Brain microvascular endothelial cell (primary cell): Measurements from ENCODE around the gene FCF1.

Experiments
- DNase-seq: peaks from one replicate; pipeline ENCODE4 v3.0.0-alpha.2; 2020
- H3K27ac ChIP-seq: fragments of 250-450 bp; sonication (Bioruptor Pico); 2 replicates; pipeline ENCODE4 v1.5.1; 2020; ENCODE audit warnings: mild to moderate bottlenecking, moderate library complexity
- H3K27me3 ChIP-seq: fragments of 250-450 bp; sonication (Bioruptor Pico); replicated peaks from 2 replicates; pipeline ENCODE4 v1.5.1; 2020; ENCODE audit warnings: mild to moderate bottlenecking
- H3K36me3 ChIP-seq: fragments of 250-450 bp; sonication (Bioruptor Pico); replicated peaks from 2 replicates; pipeline ENCODE4 v1.5.1; 2020; ENCODE audit warnings: mild to moderate bottlenecking
- H3K4me3 ChIP-seq: 2 replicates; pipeline ENCODE4 v1.5.1; 2011; ENCODE audit warnings: low read depth, mild to moderate bottlenecking, control low read depth, low read length, moderate library complexity
- in situ Hi-C: cut with HindIII; loops from 2 replicates; pipeline ENCODE4 v1.10.0; 2017; ENCODE audit warnings: low sequenced_read_pairs, low pct_ligation_motif_present
- TF ChIP-seq, protein P1 (sequence below): IDR thresholded peaks from 2 replicates; pipeline ENCODE4 v1.5.1; 2011; ENCODE audit warnings: low read depth, mild to moderate bottlenecking, moderate library complexity, low read length, control low read depth, inconsistent platforms; ENCODE audit errors: missing control alignments

FCF1 gene

DNA sequence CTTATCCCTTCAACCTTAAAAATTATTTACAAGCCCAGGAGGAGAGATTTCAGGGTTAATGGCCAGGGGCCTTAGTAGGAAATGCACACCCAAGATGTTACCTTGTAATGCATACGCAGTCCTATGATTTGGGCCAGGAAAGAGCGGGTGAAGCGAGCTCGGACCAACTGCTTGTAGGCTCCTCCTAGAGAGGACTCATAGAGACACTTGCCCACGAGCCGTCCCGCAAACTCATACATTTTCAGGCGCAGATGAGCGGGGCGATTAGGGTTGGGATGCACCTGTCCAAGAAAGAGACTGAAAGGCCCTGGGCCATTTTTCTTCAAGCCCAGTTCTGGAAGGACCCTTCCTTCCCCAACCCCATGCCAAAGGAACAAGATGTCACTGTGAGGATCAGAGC lies 43.1 kb upstream of the FCF1 start:
- H3K27ac ChIP-seq, result no peak overlapping the region
- in situ Hi-C loops, result no loop called here
- peaks cover 57% of the 10 kb centered on the region for H3K36me3 ChIP-seq
- TF ChIP-seq, protein P1, sequence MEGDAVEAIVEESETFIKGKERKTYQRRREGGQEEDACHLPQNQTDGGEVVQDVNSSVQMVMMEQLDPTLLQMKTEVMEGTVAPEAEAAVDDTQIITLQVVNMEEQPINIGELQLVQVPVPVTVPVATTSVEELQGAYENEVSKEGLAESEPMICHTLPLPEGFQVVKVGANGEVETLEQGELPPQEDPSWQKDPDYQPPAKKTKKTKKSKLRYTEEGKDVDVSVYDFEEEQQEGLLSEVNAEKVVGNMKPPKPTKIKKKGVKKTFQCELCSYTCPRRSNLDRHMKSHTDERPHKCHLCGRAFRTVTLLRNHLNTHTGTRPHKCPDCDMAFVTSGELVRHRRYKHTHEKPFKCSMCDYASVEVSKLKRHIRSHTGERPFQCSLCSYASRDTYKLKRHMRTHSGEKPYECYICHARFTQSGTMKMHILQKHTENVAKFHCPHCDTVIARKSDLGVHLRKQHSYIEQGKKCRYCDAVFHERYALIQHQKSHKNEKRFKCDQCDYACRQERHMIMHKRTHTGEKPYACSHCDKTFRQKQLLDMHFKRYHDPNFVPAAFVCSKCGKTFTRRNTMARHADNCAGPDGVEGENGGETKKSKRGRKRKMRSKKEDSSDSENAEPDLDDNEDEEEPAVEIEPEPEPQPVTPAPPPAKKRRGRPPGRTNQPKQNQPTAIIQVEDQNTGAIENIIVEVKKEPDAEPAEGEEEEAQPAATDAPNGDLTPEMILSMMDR, result no peak
- no peaks in the 10 kb centered on the region for H3K27me3 ChIP-seq
- DNase-seq, result no peak
- no peak overlapping the region for H3K4me3 ChIP-seq

DNA sequence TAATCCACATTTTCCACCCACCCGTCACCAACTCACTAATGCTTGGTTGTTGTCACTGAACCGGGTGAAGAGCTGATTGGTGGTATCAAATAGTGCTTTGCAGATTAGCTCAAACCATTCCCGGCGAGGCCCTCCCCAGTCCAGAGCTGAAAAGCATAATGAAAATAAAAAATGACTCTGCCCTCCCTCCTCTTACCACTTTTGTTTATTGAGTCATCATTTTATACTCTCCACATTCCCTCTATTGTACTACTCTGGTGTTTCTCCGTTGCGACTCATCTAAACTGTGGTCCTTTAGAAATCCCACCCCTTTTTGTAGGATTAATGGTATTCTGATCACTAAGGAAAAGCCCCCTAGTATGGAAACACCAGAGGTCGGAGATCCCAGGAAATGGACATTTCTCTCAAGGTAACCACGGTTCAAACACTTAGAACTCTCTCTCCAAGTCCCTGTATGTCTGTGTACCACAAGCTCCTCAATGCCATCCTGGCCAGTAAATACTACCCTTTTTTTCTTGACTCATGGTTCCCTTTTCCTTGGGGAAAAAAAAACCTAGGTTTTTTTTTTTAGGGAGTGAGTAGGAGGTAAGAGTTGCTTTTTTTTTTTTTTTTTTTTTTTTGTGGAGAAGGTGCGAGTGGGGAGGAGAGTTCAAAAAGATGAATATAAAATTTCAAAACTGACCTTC lies 42.1 kb upstream of the FCF1 start:
- in situ Hi-C loops, result no loop called here
- DNase-seq, result peak; percentile 33

DNA sequence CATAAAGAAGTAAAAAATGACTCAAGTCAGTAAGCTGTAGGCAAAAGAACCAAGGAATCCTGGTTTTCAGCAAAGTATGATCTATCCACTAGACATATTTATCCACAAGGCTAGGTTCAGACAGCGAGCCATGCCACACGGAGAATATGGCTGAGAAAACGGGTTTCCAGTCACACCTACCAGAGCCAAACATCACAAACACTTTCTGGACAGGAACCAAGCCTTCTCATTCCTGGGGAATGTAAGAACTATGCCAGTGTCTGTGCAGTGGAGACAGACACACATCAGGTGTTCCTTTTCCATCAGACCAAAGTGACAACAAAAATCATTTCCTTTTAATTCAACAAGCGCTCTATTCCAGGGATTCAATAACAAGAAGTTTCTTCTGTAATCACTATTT lies 41.2 kb upstream of the FCF1 start:
- no peak overlapping the region for H3K4me3 ChIP-seq
- TF ChIP-seq, protein P1, result no peak
- DNase-seq, result peak; percentile 65
- in situ Hi-C loops, result no loop called here
- peak overlapping the region; percentile 3 for H3K27ac ChIP-seq
- no peaks in the 10 kb centered on the region for H3K27me3 ChIP-seq
- peaks cover 63% of the 10 kb centered on the region for H3K36me3 ChIP-seq

More for the DNA sequence above, 42.1 kb upstream of the FCF1 start:
- TF ChIP-seq, protein P1, result no peak
- H3K27ac ChIP-seq, result peak overlapping the region; percentile 15
- no peak overlapping the region for H3K4me3 ChIP-seq
- H3K36me3 ChIP-seq, result peaks cover 61% of the 10 kb centered on the region
- no peaks in the 10 kb centered on the region for H3K27me3 ChIP-seq

DNA sequence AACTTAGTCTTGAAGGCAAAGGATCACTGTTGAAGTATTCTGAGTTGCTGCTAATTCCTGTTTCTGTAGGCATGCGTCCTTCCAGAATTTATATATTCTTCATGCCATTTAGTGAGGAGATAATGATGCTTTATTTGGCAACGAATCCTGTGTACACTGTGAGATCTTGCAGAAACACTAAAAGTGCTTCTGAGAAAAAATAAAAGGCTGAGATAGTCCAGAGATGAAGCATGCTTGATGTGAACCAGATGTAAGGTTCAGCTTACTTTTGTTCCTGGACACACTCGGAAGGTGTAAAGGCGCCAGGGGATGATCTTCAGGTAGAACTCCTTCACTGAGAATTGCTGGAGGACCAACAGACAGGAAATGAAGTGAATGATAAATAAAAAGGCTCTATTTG lies 39.2 kb upstream of the FCF1 start:
- in situ Hi-C loops, result no loop called here
- H3K27me3 ChIP-seq, result no peaks in the 10 kb centered on the region
- TF ChIP-seq, protein P1, result no peak
- H3K27ac ChIP-seq, result no peak overlapping the region
- no peak for DNase-seq
- H3K36me3 ChIP-seq, result peaks cover 54% of the 10 kb centered on the region
- no peak overlapping the region for H3K4me3 ChIP-seq

DNA sequence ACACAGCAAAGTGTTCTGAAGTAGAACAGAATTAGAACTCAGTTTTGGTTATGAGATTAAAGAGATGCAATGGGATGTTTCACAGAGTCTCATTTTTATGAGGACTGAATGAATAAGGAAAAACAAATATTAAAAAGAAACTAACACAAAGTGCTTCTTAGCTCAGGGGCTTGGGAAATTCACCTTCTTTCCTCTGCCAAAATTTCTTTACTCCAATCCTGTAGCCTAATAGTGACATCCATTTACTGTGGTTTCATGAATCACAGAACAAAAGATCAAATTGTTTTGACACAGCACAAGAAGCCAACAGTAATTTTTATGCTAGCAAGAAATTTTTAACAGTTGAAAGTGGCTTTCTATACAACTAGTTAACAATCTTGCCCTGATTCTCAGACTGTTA lies 37.7 kb upstream of the FCF1 start:
- H3K4me3 ChIP-seq, result no peak overlapping the region
- no peak overlapping the region for H3K27ac ChIP-seq
- TF ChIP-seq, protein P1, result no peak
- in situ Hi-C loops, result no loop called here
- DNase-seq, result no peak
- no peaks in the 10 kb centered on the region for H3K27me3 ChIP-seq
- H3K36me3 ChIP-seq, result peaks cover 41% of the 10 kb centered on the region
